Kidney epithelial cell (primary cell): ENCODE measurements around the gene FAM204A. TPM values are rescaled to one million over a fixed set of nuclear protein-coding genes. Genes with fewer than 3 reads are reported as not detected.

Experiments
- DNase-seq: peaks from one replicate; pipeline ENCODE4 v3.0.0-alpha.2; 2010; ENCODE audit warnings: low read depth
- H3K27me3 ChIP-seq: 2 replicates; pipeline ENCODE4 v1.6.0; 2011; ENCODE audit warnings: low read length; ENCODE audit not compliant: control insufficient read depth, insufficient read depth
- H3K36me3 ChIP-seq: 2 replicates; pipeline ENCODE4 v1.5.1; 2011; ENCODE audit warnings: low read length; ENCODE audit not compliant: control insufficient read depth, insufficient read depth
- H3K4me3 ChIP-seq: 2 replicates; pipeline ENCODE4 v1.5.1; 2011; ENCODE audit warnings: low read depth, mild to moderate bottlenecking, control low read depth, low read length
- CTCF ChIP-seq: IDR thresholded peaks from 2 replicates; pipeline ENCODE4 v1.5.1; 2011; ENCODE audit warnings: mild to moderate bottlenecking, moderate library complexity, low read length, control low read depth, inconsistent platforms; ENCODE audit not compliant: insufficient read depth, poor library complexity, severe bottlenecking
- total RNA-seq: library from RNA; depleted of rRNA; stranded (reverse); fragments of >200 nt; gene quantifications from 2 replicates; pipeline ENCODE4 v1.2.3, GENCODE V29; 2015

Gene FAM204A
- total RNA-seq, 1 donor from 2014 or later, result 77.2 TPM

- TF ChIP-seq CTCF, result no peak
- H3K27me3 ChIP-seq, result no peaks in the 10 kb centered on the region
- no peak overlapping the region for H3K4me3 ChIP-seq
- DNase-seq, result no peak
- H3K36me3 ChIP-seq, result no peaks in the 10 kb centered on the region
Observed at GRCh38 chr10:118258285-118258684, 83.8 kb downstream of the FAM204A start.

- H3K27me3 ChIP-seq, result no peaks in the 10 kb centered on the region
- no peak for DNase-seq
- no peaks in the 10 kb centered on the region for H3K36me3 ChIP-seq
- H3K4me3 ChIP-seq, result no peak overlapping the region
- no peak for TF ChIP-seq CTCF
Observed at GRCh38 chr10:118256825-118257570, 85.1 kb downstream of the FAM204A start.

GRCh38 chr10:118256209-118256608 lies 85.9 kb downstream of the FAM204A start:
- TF ChIP-seq CTCF, result no peak
- DNase-seq, result no peak
- Histone ChIP-seq H3K36me3 (no peaks in the 10 kb centered on the region), H3K4me3 (no peak overlapping the region), H3K27me3 (no peaks in the 10 kb centered on the region)

GRCh38 chr10:118255355-118255754 lies 86.8 kb downstream of the FAM204A start:
- DNase-seq, result no peak
- TF ChIP-seq CTCF, result no peak
- Histone ChIP-seq H3K27me3 (no peaks in the 10 kb centered on the region), H3K4me3 (no peak overlapping the region), H3K36me3 (no peaks in the 10 kb centered on the region)

- Histone ChIP-seq H3K36me3 (no peaks in the 10 kb centered on the region), H3K4me3 (no peak overlapping the region), H3K27me3 (no peaks in the 10 kb centered on the region)
- DNase-seq, result no peak
- TF ChIP-seq CTCF, result no peak
Observed at GRCh38 chr10:118254654-118255053, 87.5 kb downstream of the FAM204A start.

- Histone ChIP-seq H3K27me3 (no peaks in the 10 kb centered on the region), H3K36me3 (no peaks in the 10 kb centered on the region), H3K4me3 (no peak overlapping the region)
- TF ChIP-seq CTCF, result no peak
- DNase-seq, result no peak
Observed at GRCh38 chr10:118253397-118253796, 88.7 kb downstream of the FAM204A start.
